OCI-LY3 (cell line): Measurements from ENCODE around the gene NEUROG3.

Source experiments
- EZH2phosphoT487 ChIP-seq: fragments of 200-600 bp; shearing (Covaris generic); IDR thresholded peaks from 2 replicates; pipeline ENCODE4 v1.6.1; 2018; ENCODE audit warnings: antibody characterized with exemption, mixed run types, low read depth
- TF ChIP-seq, protein P1 (sequence below): fragments of 200-600, 300-600 bp; sonication (generic); IDR thresholded peaks from 2 replicates; pipeline ENCODE4 v1.5.1; 2014; ENCODE audit warnings: antibody characterized with exemption, low read length, low read depth

DNA sequence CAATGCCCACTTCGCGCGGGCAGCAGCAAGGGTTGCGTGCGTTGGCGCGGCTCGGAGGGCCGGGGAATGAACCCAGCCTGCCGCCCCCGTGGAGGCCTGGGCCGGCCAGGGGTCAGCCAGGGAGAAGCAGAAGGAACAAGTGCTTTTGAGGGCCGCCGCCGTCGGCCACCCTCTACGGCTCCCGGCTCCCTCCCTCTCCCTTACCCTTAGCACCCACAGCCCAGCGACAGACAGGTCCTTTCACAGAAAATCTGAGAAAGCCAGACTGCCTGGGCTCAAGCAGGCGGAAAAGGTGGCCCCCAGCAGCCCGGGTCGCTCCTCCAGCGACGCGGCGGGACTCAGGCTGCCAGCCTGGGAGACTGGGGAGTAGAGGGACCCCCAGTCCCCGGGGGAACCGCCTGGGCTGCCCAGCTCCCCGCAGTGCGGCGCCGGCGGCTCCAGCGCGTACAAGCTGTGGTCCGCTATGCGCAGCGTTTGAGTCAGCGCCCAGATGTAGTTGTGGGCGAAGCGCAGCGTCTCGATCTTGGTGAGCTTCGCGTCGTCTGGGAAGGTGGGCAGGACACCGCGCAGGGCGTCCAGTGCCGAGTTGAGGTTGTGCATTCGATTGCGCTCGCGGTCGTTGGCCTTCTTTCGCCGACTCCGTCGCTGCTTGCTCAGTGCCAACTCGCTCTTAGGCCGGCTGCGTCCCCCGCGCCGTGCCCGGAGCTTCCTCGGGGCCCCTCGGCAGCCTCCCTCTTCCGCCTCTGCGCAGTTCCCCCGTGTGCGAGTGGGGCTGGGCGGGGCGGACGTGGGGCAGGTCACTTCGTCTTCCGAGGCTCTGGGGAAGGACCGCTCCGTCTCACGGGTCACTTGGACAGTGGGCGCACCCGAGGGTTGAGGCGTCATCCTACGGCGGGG is 815 bp downstream of the NEUROG3 start:
- TF ChIP-seq, protein P1, sequence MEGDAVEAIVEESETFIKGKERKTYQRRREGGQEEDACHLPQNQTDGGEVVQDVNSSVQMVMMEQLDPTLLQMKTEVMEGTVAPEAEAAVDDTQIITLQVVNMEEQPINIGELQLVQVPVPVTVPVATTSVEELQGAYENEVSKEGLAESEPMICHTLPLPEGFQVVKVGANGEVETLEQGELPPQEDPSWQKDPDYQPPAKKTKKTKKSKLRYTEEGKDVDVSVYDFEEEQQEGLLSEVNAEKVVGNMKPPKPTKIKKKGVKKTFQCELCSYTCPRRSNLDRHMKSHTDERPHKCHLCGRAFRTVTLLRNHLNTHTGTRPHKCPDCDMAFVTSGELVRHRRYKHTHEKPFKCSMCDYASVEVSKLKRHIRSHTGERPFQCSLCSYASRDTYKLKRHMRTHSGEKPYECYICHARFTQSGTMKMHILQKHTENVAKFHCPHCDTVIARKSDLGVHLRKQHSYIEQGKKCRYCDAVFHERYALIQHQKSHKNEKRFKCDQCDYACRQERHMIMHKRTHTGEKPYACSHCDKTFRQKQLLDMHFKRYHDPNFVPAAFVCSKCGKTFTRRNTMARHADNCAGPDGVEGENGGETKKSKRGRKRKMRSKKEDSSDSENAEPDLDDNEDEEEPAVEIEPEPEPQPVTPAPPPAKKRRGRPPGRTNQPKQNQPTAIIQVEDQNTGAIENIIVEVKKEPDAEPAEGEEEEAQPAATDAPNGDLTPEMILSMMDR: no peak
- TF ChIP-seq EZH2phosphoT487: no peak
